Stimulated activated CD8-positive, alpha-beta memory T cell treated with anti-CD3 and anti-CD28 coated beads, Interleukin-2, amount 100 ng/mL, for 48 hours (primary cell): ENCODE measurements around the gene KRT17.
"Not testable (repeated sequence)": the region's sequence is repeated elsewhere in the genome, so short reads cannot be mapped to it uniquely, and the experiment has no call there.

ENCODE experiments used
- DNase-seq, 2 donors: peaks; one replicate each; pipeline ENCODE4 v3.0.0-alpha.2; 2020; ENCODE audit warnings: low read depth in 2 of 2

KRT17 gene

DNA sequence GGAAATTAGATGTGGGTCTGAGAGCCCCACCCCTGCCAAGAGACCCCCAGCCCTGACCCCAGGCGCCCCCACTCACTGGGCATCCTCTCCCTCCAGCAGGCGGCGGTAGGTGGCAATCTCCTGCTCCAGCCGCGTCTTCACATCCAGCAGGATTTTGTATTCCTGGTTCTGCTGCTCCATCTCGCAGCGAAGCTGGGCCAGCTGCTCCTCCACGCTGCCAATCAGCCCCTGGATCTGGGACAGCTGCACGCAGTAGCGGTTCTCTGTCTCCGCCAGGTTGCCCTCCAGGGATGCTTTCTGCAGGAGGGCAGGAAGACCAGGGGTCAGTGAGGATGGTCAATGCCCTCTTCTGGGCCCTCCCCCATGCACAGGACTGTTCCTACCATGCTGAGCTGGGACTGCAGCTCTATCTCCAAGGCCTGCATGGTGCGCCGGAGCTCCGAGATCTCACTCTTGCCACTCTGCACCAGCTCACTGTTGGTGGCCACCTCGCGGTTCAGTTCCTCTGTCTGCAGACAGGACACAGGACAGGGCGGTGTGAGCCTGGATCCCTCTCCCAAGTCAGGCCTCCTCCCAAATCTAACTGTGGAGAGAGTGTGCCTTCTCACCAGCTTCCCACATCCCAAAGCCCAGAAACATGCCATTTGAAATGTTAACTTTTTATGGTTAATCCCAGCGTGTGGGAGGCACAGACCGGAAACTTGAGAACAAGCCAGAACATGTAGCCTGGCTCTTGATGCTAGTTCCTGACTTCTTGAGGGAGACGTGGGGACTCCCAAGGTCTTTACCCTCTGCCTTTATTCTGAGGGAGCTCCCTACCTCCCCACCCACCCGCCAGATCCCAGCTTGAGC is 3.6 kb downstream of the KRT17 start:
- DNase-seq: no peak

DNA sequence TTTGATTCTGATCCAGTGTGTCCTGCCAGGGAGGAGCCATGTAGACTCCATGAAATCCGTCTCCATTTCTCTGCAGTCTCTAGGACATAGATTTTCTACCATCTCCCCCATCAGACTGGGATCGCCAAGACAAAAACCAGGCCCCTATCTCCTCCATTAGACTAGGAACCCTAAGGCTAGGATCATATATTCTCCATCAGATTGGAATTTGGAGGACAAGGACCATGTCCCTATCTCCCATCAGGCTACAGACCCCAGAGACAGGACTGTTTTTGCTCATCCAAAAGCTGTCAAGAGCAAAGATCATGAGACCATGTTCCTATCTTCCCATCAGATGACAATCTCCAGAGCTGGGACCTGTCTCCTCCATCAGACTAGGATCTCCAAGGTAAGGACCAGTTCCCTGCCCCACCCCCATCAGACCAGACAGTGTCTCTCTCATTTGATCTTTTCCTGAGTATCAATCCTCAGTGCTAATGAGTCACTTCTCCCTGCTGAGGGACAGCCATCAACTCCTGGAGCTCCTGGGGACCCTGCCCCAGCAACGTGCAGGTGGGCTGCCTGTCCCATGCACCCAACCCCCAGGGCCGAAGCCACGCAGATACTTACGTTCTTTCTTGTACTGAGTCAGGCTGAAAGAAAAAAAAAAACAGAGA is 4.3 kb downstream of the KRT17 start:
- not testable (repeated sequence) for DNase-seq

DNA sequence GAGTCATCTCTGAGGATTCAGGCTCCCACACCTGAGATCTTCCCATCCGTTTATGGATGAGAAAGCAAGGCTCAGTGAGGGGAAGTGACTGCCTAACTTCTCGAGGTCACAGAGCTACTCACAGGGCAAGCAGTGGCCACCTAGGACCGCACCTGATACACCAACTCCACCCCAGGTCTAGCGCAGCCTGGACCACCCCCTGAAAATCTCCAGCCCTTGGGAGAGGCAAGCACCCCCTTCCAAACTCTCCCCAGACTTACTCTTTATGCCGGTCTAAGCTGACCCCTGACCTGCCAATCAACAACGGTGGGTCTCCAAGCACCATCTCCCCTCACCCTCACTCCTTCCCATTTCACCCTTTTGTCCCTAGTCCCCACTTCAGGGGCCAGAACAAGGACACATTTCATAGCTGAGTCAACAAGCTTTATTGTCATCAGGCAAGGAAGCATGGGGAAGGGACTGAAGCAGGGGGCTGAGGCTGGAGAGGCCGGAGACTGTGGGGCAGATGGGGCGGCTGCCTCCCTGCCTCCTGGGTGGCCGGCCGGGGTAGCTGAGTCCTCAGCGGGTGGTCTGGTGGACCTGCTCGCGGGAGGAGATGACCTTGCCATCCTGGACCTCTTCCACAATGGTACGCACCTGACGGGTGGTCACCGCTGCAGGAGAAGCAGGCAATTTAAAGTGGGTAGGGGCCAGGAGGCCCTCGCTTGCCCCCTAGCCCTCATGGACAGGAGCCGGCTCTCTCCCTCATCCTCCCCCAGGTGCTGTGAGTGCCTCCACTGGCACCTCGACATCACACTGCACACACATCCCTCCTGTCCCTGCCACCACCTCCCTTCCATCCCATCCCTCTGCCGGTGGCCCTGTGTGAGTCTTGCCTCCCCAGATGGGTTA is 5.1 kb downstream of the KRT17 start:
- no peak for DNase-seq

DNA sequence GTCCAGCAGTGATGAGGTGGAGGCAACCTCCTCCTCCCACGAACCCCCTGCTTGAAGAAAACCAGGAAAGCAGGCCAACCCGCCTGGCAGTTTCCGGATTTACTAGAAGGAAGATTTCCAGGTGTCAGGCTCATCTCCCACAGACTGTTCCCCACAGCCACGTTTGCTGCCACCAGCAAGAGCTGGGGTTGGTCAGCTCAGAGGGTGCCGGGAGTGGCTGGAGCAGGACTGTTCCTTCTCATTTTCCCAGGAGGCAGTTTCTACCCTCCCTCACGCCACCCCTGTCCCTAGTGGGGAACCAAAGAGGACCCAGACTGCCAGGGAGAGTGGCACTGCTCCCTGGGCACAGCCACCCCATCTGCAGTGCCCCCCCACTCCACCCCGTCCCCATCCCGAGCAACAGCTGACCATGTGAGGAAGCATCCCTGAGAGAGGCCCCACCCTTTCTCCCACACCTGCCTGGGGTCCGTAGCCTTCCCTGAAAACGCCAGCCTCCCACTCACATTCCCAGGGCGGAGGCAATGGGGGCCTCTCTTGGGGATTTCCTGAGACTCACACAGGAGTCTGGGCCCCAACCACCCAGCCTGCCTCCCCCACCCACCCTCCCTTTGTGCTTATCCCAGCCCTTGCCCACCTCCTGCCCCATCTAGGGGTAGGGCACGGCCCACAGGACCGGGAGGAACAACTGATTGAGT is 5.9 kb downstream of the KRT17 start:
- DNase-seq: no peak

DNA sequence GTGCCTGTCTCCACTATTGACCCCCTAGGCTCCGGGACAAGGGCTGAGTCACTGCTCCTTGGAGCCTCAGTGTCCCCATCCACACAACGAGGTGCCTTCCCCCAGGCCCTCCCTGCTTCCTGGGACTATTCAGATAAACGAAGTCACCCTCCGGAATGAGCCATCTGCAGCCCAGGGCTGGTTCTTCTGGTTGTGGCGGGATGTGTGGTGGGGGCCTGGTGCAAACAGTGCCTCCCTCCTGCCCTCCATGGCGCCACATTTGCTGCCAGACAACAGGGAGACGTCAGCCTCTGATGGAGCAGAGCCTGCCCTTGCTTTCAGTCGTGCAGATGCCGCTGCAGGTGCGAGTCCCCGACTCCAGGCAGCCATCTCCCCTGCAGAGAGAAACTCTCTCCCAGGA is 6.7 kb downstream of the KRT17 start:
- no peak for DNase-seq

DNA sequence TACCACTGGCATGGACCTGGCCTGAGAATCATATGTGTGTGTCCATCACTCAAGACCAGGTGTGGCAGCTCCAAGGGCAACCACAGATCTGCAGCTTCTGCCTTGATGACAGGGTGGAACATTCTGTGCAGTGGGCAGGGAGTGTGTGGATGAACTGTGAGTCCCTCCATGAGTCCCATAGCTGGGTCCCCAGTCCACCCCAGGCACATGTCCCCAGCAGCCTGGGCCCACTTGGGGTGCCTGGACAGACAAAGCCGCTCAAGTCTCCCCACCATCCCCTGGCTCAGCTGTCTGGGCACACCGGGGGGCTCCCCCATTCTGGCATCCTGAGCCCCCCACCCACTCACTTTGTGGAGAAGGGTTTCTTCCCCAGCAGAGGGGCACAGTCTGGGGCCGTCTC is 7.2 kb downstream of the KRT17 start:
- DNase-seq: no peak

DNA sequence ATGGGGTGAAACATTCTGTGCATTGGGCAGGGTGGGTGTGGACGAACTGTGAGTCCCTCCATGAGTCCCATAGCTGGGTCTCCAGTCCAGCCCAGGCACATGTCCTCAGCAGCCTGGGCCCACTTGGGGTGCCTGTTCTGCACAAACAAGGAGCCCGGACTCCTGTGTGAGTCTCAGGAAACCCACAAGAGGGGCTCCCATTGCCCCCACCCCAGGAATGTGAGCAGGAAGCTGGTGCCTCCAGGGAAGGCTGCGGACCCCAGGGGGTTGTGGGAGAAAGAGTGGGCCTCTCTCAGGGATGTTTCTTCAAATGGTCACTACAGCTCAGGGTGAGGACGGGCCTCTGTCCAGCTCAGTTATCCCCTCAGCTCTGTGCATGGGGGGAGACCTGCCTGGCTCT is 7.9 kb downstream of the KRT17 start:
- DNase-seq: not testable (repeated sequence)

DNA sequence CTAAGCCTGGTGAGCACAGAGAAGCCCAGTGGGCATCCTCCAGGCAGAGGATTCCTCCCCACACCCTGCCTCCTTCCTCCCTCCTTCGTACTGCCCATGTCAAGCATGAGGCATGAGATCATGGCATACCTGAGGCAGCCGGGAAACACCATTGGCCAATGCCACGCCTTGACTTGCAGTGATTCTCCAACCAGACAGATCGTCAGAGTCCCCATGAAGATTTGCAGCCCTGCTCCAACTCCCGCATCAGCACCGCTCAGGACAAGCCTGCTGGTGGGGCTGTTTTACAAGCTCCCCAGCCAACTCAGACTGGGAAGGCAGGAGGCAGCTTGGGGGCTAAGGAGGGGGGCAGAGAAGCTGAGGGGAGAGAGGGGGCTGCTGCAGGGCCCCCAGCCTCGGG is 8.9 kb downstream of the KRT17 start:
- DNase-seq: no peak

DNA sequence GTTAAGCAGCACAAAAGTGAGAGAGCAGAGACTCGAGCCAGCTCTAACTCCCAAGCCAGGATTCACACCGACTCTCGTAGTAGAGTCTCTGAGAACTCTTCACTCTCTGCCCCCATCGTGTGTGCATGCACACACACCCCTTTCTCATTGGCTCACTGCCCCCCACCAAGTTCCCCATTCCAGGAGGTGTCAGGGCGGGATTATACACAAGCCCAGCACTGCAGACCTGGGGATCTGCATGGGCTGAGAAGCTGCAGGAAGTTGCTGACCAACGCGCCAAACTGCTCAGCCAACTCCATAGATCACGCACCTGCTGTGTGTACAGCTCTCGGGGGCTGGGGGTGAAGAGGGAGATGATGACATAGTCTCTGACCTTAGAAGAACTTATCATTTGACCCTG is 9.6 kb downstream of the KRT17 start:
- not testable (repeated sequence) for DNase-seq

DNA sequence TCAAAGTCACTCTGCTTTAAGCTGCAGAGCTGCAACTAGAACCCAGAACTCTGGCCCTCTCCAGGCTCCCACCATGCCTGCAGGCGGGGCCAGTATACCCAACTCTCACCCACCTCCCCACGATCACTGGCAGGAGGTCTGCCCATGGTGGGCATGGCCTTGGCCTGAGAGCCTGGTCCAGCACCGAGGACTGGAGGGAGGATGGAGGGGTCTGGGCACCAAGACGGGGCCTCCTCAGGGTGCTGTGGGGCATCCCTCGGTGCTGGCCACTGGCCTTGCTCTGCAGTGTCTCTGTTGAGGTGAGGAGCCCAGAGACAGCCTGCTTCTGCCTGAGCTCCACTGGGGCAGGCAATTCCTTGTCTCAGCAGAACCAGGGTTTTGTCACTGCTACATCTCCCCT is 10.3 kb downstream of the KRT17 start:
- DNase-seq: no peak

DNA sequence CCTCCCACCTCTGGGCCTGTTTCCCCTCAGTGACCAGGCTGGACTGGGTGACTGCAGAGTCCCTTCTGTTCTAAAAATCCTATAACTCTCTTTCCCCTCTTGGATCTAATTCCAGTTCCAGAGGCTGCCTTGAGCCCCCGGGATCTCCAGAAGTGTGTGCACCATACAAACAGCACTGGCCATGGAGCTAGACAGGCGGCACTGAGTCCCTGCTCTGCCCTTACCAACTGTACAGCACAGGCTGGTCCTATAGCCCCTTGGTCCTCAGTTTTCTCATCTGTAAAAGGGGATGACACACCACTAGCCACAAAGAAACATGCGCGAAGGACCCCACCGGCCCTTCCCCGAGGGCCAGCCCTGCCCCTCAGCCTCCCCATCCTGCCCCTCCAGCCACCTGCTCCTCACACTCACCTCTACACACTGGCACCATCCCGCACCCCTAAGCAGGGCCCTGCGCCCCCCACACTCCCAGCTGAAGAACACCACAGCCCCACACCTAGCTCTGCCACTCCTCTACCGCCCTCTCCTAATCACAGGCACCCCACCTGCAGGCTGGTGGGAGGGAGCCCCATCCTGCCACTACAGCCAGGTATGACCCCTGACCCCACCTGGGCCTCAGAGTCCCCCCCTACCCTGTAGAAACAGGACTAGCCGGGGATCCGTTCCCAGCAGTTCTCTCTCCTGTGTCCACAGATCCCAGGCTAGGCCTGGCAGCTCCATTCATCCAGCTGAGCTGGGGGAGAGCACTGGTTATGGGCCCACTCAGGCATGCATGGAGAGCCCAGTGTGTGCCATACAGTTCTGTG is 10.9 kb downstream of the KRT17 start:
- no peak for DNase-seq

DNA sequence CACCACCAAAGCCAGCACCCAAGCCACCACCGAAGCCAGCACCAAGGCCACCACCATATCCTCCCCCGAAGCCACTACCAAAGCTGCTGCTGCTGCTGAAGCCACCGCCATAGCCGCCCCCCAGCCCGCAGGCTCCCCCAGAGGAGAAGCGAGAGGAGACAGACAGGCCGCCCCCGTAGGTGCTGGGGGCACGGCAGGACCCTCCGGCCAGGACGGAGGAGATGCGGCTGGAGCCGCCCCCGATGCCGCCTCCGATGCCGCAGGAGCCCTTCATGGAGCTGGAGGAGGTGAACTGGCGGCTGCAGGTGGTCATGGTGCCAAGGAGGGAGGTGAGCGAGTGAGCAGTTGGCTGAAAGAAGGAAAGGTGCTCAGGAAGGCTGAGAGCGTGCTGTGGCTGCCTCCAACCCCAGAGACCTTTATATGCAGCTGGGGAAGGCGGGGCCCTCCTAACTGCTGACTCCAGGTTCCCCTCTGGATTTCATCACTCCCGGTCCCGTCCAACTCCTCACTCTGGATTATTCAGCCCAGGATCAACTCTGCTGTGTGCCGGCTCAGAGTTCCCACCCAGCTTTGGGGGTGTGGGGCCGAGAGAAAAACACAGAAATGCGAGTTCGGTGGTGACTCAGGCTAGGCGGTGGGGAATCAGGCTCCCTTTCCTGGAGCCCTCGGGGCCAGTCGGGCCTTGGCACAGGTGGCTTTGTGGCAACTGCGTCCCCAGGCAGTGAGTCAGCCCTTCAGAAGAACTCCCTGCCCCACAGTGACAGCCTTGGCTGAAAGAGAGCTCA is 11.8 kb downstream of the KRT17 start, which contains the start of gene KRT16:
Gene KRT16 (minus strand): TSS at position 392 of the 785 bp plus-strand sequence. CDS start 79 bp downstream, at position 313.
- DNase-seq: not testable (repeated sequence)

DNA sequence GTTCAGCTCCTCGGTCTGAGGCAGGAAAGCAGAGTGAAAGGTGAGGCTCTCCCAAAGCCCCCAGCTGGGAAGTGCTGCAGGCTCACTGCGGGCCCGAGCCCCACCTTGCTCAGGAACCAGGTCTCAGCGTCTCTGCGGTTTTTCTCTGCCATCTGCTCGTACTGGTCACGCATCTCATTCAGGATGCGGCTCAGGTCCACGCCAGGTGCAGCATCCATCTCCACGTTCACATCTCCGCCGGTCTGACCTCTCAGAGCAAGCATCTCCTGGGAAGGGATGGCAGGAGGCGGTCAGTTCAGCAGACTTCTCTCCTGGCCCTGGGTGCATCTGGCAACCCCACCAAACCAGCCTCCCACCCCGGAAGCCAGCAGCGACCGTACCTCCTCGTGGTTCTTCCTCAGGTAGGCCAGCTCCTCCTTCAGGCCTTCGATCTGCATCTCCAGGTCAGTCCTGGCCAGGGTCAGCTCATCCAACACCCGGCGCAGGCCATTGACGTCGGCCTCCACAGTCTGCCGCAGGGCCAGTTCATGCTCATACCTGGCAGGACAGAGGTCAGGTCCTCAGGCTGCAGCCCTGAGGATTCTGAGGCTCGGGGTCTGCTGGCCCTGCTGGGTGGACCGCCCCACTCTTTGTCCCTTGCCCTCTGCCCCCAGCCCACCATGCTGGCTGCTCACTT is 13.3 kb downstream of the KRT17 start:
- no peak for DNase-seq

DNA sequence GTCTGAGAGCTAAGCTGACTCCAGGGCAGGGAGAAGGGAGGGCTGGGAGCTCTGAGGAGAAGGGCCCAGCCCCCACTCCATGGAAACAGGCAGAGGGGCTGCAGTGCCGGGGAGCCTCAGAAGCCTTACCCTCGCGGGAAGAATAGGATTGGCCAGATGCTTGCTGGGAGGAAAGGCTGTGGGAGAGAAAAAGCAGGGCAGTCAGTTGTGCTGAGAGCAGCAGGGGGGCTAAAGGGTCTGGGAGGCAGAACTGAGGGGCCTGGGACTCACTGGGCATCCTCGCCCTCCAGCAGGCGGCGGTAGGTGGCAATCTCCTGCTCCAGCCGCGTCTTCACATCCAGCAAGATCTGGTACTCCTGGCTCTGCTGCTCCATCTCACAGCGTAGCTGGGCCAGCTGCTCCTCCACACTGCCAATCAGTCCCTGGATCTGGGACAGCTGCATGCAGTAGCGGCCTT is 14.3 kb downstream of the KRT17 start:
- not testable (repeated sequence) for DNase-seq

DNA sequence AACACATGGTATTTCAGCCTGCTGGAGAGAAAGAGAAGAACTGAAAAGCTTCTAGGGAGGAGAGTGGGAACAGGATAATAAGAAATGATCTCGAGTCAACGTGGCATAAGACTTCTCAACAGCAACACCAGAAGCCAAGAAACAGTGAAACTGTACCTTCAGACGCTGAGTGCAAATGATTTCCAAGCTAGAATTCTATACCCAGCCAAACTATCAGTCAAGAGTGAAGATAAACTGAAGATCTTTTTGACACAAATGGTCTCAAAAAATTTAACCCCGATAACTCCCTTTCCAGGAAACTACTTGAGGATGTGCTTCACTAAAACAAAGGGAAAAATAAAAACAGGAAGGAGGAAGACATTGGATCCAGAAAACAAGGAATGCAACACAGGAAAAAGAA is 17.4 kb downstream of the KRT17 start:
- DNase-seq: not testable (repeated sequence)

DNA sequence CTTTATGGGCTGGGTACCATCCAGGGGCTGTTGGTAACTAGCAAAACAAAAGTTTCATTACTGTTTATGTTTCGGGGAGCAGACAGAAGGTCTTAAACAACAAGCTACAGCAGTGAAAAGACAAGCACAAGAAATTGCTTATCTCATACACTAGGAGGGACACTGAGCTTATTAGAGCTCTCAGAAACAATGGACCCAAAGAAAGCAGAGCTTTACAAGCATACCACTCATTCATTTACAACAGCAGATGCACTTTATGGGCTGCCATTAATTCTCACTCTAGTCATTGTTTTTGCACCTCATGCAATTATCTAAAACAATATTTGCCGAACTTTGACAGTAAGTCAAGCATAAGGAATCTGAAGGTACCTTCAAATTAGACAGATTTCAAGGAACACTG is 21.9 kb downstream of the KRT17 start:
- DNase-seq: no peak

DNA sequence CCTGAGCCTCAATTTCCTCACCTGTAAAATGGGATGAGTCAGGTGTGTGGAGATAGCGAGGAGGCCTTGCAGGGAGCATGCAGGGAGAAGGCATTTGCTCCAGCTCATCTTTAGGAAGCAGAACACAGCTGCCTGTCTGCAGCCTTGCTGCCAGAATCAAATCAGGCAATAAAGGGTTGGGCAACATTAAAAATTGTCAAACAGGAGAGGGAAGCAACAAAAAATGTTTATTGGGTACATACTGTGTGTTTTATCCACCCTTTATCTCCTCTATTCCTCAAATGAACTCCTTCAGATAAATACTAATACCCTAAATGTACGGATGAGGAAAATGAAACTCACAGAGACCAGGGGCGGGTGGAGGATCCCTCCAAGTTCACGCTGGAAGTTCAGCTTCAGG is 24.1 kb downstream of the KRT17 start:
- DNase-seq: no peak

DNA sequence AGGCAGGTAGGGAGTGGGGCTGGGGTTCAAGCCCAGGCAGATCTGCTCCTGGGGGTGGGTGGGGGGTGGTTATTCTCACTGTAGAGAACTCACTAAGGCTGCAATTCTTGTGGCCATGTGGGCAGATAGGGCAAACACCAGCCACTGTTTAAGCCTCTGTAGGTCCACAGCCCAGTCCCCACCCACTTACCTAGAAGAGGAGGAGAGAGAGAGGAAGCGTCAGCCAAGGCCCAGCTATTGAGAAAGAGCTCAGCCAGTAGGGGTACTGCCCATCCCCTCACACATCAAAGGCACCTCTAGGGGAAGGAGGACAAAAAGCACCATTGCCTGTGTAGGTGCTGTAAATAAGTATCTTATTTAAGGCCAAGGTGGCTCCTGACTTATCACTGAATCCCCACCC is 24.7 kb downstream of the KRT17 start:
- DNase-seq: no peak

DNA sequence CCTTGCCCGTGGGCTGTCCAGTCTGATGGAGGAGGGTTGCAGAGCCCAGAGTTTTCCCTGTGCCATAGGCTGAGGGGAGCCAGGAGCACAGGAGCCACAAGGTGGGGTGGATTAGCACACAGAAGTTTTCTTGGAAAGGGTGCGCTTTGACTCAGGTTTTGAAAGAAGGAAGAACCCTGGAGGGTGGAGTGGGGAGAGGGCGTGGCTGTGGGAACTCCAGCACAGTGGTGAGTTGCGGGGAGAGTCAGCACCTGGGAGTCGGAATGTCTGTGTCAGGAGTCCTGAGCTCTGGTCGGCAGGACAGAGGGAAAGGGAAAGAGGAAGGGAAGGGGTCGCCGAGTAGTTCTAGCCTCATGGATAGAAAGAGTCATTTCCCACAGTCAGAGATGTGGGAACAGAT is 28.8 kb downstream of the KRT17 start:
- DNase-seq: no peak
